Activated naive CD4-positive, alpha-beta T cell treated with anti-CD3 and anti-CD28 coated beads, Interleukin-2, amount 50 U/mL, for 72 hours (primary cell): ENCODE measurements around the gene PLA2G4A. TPM values are rescaled to one million over a fixed set of nuclear protein-coding genes. Genes with fewer than 3 reads are reported as not detected.

Experiments
- ATAC-seq, 2 donors: fragments of 150-1000 bp; cut with Tn5 transposase; 2 replicates each; pipeline ENCODE4 v1.10.0; 2021; ENCODE audit warnings: mild to moderate bottlenecking in 2 of 2, moderate library complexity in 2 of 2
- DNase-seq, 2 donors: peaks; one replicate each; pipeline ENCODE4 v3.0.0; 2021 to 2022; ENCODE audit warnings: low spot score in 2 of 2
- H3K27ac Mint-ChIP-seq, 2 donors: one replicate each; pipeline ENCODE4 v1.8.0; 2022; ENCODE audit warnings: mild to moderate bottlenecking in 2 of 2, mixed read lengths in 2 of 2
- H3K36me3 Mint-ChIP-seq, 2 donors: one replicate each; pipeline ENCODE4 v1.8.0; 2022; ENCODE audit warnings: mixed read lengths in 2 of 2
- H3K9me3 Mint-ChIP-seq, 2 donors: one replicate each; pipeline ENCODE4 v1.8.0; 2022; ENCODE audit warnings: mixed read lengths in 2 of 2
- total RNA-seq, 2 donors: library from RNA; stranded (reverse); gene quantifications; one replicate each; pipeline ENCODE4 v1.2.3, GENCODE V29; 2022

PLA2G4A gene
- total RNA-seq, 2 donors from 2014 or later = 0.09 to 0.27 TPM

DNA sequence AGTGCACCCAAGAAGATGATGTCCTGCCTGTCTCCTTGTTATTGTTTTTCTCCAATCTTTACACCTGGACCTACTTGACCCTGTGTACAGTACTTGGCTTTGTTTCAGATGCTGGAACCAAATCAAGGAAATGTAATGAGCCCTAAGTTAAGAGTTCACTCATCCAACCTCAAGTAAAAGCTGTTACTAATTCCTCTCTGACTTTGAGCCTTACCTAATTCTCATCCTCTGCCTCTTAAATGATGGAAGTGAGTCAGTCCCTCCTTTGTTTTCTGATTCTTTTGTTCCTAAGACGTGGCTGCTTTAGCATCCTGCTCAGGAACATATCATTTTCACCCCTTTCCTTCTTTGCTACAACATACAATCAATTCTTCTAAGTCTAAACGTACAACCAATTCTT is 15.3 kb upstream of the PLA2G4A start:
- ATAC-seq = peak in 1 of 2 donors; percentile 61
- no peak for DNase-seq
- no peaks in the 10 kb centered on the region for H3K9me3 Mint-ChIP-seq
- no peak overlapping the region for H3K27ac Mint-ChIP-seq
- H3K36me3 Mint-ChIP-seq = no peaks in the 10 kb centered on the region

DNA sequence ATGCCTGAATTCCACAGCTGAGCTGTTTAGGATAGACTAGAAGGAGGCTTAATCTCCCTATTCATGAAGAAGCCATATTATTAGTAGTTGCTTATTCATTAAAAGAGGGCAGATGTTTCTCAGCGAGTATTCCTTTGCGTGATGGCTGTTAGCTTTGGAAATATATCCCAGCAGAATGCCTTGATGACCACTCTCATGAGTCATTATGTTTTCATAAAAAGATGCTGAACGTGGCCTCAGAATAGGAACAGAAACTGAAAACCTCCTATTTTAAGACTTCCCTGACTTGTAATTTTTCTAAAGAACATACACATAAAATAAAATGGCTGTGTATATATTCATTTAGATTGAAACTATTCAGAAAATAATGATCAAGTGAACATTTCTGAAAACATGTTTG is 9.6 kb upstream of the PLA2G4A start:
- no peak for DNase-seq
- no peaks in the 10 kb centered on the region for H3K36me3 Mint-ChIP-seq
- no peak for ATAC-seq
- H3K9me3 Mint-ChIP-seq = no peaks in the 10 kb centered on the region
- H3K27ac Mint-ChIP-seq = no peak overlapping the region

- Mint-ChIP-seq H3K27ac (no peak overlapping the region), H3K9me3 (no peaks in the 10 kb centered on the region), H3K36me3 (no peaks in the 10 kb centered on the region)
- no peak for ATAC-seq
- DNase-seq = no peak
Observed at GRCh38 chr1:186819563-186819962, 9.2 kb upstream of the PLA2G4A start.

DNA sequence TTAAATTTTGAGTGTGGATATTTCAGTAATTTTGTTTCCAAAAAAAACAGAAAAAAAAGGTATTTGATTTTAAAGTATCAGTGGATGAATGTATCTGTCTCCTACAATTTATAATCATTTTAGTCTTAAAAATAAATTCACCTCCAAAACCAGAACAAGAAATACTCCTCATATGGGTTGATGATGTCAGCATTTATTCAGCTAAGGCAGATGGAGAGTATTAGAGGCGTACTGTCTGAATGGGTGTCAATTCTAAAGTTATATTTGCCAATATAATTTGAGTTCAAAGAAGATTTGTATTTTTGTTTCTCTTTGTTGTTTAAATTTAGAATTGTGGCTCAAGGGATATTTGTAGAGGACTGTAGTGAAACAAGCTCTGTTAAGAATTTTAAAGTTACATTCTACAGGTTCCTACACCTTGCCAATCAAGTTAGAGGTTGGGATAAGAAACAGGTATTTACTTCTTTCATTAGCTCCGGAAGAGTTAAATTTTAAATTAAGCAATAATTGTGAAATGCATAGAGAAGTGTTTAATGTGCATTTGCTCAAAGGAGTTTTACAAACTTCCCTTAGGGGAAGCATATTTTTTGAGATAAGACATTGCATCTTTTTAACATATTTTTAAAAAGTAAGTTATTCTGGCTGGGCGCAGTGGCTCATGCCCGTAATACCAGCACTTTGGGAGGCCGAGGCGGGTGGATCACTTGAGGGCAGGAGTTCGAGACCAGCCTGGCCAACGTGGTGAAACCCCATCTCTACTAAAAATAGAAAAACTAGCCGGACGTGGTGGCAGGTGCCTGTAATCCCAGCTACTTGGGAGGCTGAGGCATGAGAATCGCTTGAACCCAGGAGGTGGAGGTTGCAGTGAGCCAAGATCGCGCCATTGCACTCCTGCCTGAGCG is 1.2 kb downstream of the PLA2G4A start:
- DNase-seq = no peak
- ATAC-seq = no peak
- Mint-ChIP-seq H3K27ac (no peak overlapping the region), H3K9me3 (no peaks in the 10 kb centered on the region), H3K36me3 (no peaks in the 10 kb centered on the region)

DNA sequence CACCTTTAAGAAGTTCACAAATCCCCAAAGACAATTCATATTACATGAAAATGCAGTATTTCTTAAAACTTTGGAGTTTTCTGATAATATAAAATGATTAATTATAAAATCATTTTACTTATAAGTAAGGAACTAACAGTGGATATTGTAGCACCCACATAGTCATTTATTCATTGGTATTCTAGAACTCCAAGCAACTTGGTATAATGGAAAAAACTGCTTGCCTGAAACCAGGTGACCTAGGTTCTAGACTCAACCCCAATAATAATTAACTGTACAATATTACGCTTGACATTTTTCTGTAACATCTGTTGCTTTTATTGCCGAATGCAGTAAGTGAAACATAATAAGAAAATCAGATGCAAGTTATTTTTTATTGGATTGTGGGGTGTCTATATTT is 2.4 kb downstream of the PLA2G4A start:
- no peaks in the 10 kb centered on the region for H3K9me3 Mint-ChIP-seq
- no peaks in the 10 kb centered on the region for H3K36me3 Mint-ChIP-seq
- no peak overlapping the region for H3K27ac Mint-ChIP-seq
- DNase-seq (no peak), ATAC-seq (no peak)

GRCh38 chr1:186834399-186834958 is 5.7 kb downstream of the PLA2G4A start:
- DNase-seq = no peak
- Mint-ChIP-seq H3K27ac (no peak overlapping the region), H3K36me3 (no peaks in the 10 kb centered on the region), H3K9me3 (peaks cover 5 to 6% of the 10 kb centered on the region in 2 donors)
- ATAC-seq = no peak

GRCh38 chr1:186835448-186835847 is 6.7 kb downstream of the PLA2G4A start:
- DNase-seq = no peak
- Mint-ChIP-seq H3K27ac (no peak overlapping the region), H3K36me3 (no peaks in the 10 kb centered on the region), H3K9me3 (peaks cover 5 to 6% of the 10 kb centered on the region in 2 donors)
- ATAC-seq = no peak

DNA sequence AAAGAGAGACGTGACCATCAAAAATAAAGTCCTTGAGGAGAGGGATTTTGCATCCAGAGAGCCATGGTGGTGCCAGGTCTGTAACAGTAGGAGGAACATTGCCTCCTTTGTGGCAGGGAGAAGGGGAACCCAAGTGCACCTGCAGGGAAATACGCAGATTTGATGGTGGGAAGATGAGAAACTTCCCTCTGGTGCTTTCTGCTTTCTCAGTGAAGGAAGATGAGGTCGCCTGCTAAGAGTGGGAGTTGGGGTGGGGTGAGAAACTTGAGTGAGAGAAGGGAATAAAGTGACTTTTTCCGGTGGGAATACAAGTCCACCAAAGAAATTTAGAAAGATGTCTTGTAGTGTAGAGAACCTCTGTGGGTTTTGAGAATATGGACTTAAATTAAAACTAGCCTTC is 9.1 kb downstream of the PLA2G4A start:
- no peak for DNase-seq
- Mint-ChIP-seq H3K36me3 (no peaks in the 10 kb centered on the region), H3K9me3 (peaks cover 5 to 6% of the 10 kb centered on the region in 2 donors), H3K27ac (no peak overlapping the region)
- no peak for ATAC-seq

DNA sequence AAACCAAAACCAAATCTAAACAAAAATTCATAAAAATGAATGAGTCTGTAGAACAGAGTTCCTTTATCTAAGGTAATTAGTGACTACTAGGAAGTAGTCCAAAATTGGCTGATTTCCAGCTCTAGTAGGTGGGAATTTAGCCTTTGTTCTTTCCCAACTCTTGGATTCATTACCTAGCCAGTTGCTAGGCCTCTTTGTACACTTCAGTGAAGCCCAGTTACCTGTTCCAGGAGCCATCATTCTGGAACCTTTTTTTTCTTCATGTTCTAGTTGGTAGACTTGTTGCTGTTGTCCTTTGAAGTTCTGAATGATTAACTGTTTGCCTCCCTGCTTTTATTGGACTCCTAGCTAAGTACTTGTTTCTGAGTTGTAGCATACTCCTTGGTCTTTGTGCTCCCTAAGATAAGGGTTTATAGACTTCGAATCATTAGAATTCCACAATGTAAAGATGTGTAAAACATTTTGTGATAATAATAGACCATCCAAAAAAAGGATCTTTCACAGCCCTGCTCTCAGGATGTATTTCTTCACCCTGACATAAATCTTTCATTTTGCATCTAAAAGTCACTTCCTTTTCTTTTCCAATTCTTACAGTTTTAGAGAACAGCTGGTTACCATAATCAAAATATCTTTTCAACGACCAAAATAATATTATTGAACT is 9.8 kb downstream of the PLA2G4A start:
- Mint-ChIP-seq H3K36me3 (no peaks in the 10 kb centered on the region), H3K27ac (no peak overlapping the region), H3K9me3 (peaks cover 5 to 6% of the 10 kb centered on the region in 2 donors)
- DNase-seq (no peak), ATAC-seq (no peak)

GRCh38 chr1:186839041-186839400 is 10.3 kb downstream of the PLA2G4A start:
- peaks cover 5 to 6% of the 10 kb centered on the region in 2 donors for H3K9me3 Mint-ChIP-seq
- ATAC-seq (no peak), DNase-seq (no peak)
- H3K27ac Mint-ChIP-seq = no peak overlapping the region
- no peaks in the 10 kb centered on the region for H3K36me3 Mint-ChIP-seq

GRCh38 chr1:186841599-186841998 is 12.8 kb downstream of the PLA2G4A start:
- Mint-ChIP-seq H3K27ac (no peak overlapping the region), H3K9me3 (peaks cover 5 to 6% of the 10 kb centered on the region in 2 donors), H3K36me3 (no peaks in the 10 kb centered on the region)
- no peak for ATAC-seq
- no peak for DNase-seq

DNA sequence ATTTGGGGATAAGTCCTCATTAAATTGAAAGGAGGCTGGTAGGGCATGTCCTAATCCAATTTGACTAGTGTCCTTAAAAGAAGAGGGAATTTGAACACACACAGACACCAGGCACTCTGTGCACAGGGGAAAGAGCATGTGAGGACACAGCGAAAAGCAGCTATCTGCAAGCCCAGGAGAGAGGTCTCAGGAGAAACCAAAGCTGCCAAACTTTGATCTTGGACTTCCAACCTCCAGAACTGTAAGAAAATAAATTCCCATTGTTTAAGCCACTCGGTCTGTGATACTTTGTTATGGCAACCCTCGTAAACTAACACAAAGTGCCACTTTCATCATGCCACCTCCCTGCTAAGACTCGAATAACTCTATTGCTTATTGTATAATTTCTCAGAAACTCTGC is 13.8 kb downstream of the PLA2G4A start:
- DNase-seq = no peak
- H3K36me3 Mint-ChIP-seq = no peaks in the 10 kb centered on the region
- no peaks in the 10 kb centered on the region for H3K9me3 Mint-ChIP-seq
- ATAC-seq = no peak
- no peak overlapping the region for H3K27ac Mint-ChIP-seq

- no peaks in the 10 kb centered on the region for H3K9me3 Mint-ChIP-seq
- DNase-seq (no peak), ATAC-seq (no peak)
- no peak overlapping the region for H3K27ac Mint-ChIP-seq
- no peaks in the 10 kb centered on the region for H3K36me3 Mint-ChIP-seq
Observed at GRCh38 chr1:186843226-186843625, 14.5 kb downstream of the PLA2G4A start.

- DNase-seq (no peak), ATAC-seq (no peak)
- Mint-ChIP-seq H3K36me3 (no peaks in the 10 kb centered on the region), H3K9me3 (no peaks in the 10 kb centered on the region), H3K27ac (no peak overlapping the region)
Observed at GRCh38 chr1:186843931-186844330, 15.2 kb downstream of the PLA2G4A start.

- no peaks in the 10 kb centered on the region for H3K9me3 Mint-ChIP-seq
- no peak for ATAC-seq
- no peak for DNase-seq
- no peak overlapping the region for H3K27ac Mint-ChIP-seq
- no peaks in the 10 kb centered on the region for H3K36me3 Mint-ChIP-seq
Observed at GRCh38 chr1:186845576-186846210, 16.9 kb downstream of the PLA2G4A start.

DNA sequence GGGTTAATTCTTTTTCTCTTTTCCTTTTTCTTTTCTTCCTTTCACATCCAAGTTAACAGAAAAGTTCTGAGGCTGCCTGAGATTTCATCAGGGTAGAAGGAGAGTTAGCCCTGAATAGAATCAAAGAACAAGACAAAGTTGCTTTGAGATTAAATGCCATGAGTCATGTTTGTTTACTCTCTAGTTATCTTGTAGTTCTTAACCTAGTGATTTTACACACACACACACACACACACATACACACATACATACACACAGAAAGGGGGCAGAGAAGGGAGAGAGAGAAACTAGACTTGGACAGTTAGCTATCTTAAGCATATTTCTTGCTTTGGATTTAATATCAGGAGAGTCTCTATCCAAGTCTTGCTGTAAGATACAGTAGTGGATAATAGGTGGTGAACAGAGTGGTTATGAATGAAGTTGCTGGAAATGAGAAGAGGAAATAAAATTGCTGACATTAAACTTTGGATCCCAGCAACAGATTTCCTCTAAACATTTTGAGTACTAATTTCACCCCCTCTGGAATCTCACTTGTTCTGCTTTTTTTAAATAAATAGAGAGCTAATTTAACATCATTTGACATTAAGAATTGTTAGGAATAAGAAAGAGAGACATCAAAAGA is 19.9 kb downstream of the PLA2G4A start:
- Mint-ChIP-seq H3K27ac (no peak overlapping the region), H3K36me3 (no peaks in the 10 kb centered on the region), H3K9me3 (no peaks in the 10 kb centered on the region)
- ATAC-seq (no peak), DNase-seq (no peak)

DNA sequence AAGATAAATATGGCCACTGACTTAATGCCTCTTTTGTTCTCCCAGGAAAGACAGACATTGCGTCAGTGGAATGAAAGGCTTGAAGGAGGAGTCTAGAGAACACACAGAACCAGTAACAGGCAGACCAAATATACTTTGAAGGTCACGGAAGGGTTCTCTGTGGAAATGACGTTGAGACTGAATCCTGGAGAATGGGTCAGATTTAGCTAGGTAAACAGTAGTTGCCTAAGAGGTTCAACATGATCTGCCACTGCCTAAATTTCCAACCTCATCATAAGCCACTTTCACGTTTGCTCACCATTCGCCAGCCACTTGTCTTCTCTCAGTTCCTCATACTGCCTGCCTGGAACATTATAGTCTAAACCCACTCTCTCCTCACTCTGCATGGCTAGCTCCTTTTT is 20.5 kb downstream of the PLA2G4A start:
- no peak for ATAC-seq
- Mint-ChIP-seq H3K27ac (no peak overlapping the region), H3K36me3 (no peaks in the 10 kb centered on the region), H3K9me3 (no peaks in the 10 kb centered on the region)
- DNase-seq = no peak
